Measurements from ENCODE around the gene OTUD4.

DNA sequence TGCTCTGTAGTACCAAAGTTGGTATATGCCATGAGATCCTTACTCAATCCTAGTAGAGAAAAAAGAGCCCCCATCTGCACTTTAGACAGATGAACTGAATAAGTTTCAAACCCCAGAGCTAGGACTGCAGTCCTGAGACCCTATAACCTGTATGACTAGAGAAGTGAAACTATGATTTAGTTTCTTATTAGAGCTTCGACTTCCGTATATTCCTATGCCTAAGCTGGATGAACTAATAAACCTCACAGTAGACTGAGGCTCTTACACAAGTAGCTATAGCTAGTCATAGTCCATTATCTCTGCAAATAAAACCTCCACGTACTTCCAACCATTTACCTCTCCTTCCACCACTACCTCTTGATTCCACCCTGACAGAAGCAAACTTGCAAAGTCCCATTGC is 6.3 kb upstream of the OTUD4 start:
- TF ChIP-seq, protein P1, sequence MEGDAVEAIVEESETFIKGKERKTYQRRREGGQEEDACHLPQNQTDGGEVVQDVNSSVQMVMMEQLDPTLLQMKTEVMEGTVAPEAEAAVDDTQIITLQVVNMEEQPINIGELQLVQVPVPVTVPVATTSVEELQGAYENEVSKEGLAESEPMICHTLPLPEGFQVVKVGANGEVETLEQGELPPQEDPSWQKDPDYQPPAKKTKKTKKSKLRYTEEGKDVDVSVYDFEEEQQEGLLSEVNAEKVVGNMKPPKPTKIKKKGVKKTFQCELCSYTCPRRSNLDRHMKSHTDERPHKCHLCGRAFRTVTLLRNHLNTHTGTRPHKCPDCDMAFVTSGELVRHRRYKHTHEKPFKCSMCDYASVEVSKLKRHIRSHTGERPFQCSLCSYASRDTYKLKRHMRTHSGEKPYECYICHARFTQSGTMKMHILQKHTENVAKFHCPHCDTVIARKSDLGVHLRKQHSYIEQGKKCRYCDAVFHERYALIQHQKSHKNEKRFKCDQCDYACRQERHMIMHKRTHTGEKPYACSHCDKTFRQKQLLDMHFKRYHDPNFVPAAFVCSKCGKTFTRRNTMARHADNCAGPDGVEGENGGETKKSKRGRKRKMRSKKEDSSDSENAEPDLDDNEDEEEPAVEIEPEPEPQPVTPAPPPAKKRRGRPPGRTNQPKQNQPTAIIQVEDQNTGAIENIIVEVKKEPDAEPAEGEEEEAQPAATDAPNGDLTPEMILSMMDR (IDR thresholded peaks at IDR 0.05; ENCODE audit: insufficient read depth, low read depth, low read length) = no peak
- no peak for TF ChIP-seq EZH2 (IDR thresholded peaks at IDR 0.05; ENCODE audit: insufficient read depth, low read length)
